Measurements from ENCODE around the gene HCLS1. TPM values are rescaled to one million over a fixed set of nuclear protein-coding genes. Genes with fewer than 3 reads are reported as not detected.
"Not testable (repeated sequence)": the region's sequence is repeated elsewhere in the genome, so short reads cannot be mapped to it uniquely, and the experiment has no call there.

Gene HCLS1, protein sequence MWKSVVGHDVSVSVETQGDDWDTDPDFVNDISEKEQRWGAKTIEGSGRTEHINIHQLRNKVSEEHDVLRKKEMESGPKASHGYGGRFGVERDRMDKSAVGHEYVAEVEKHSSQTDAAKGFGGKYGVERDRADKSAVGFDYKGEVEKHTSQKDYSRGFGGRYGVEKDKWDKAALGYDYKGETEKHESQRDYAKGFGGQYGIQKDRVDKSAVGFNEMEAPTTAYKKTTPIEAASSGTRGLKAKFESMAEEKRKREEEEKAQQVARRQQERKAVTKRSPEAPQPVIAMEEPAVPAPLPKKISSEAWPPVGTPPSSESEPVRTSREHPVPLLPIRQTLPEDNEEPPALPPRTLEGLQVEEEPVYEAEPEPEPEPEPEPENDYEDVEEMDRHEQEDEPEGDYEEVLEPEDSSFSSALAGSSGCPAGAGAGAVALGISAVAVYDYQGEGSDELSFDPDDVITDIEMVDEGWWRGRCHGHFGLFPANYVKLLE
- 11.1 TPM for total RNA-seq
- long read RNA-seq, transcript HCLS1-201 (14 exons, 2,000 nt) = major isoform, 9 of 14 reads
- long read RNA-seq, partial matches to known transcripts = 1 of 14 reads
- long read RNA-seq, other reads (novel, unspliced or antisense) = 4 of 14 reads

DNA sequence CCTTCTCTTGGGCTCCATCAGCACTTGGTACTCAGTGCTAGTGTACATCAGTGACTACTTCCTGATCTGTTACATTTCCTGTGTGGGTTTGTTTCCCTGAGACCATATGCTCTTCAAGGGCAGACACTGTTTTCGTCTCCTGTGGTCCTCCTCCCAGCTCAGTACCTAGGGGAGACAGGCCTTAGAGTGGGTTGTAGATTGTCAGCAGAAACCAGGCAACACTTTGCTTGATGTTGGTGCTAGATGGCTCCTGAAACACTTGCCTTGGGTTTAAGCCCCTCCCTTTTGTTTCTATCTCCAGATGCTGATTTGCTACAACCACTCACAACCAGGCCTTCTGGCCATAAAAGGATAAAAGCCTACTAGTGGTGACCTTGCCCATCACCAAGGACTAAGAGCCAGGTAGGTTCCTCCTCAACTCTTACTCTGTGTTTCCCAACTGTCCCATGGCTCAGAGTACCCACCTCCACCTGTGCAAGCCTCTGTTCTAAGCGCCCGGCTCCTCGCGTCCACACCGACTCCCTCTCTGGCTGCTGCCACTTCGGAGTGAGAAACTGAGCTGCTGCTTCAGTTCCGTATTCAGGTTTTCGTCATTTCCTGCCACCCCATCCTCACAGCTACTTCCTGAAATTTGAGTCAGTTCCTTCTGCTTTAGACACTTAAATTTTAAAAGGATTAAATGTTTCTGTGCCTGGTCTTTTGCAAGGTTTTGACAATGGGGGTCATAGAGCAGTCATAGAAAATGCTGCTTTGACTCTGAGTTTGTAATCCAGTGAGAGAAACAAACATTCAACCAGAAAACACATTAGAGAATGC is at the start of gene HCLS1:
HCLS1 (minus strand) TSS at position 548 of the 816 bp plus-strand sequence. CDS start 2,556 bp downstream, outside the sequence.
- peak; percentile 52 for ATAC-seq
- intact Hi-C loops (cut with micrococcal nuclease) = no loop called here

GRCh38 chr3:121710347-121710746 is 49.6 kb upstream of the HCLS1 start:
- intact Hi-C loops (cut with micrococcal nuclease) = no loop called here
- no peak for ATAC-seq
- no peak for DNase-seq

More for the DNA sequence above, at the start of gene HCLS1:
- DNase-seq = peak; percentile 42

- no peak for ATAC-seq
- intact Hi-C loops (cut with micrococcal nuclease) = no loop called here
Observed at GRCh38 chr3:121707531-121708273, 47.0 kb upstream of the HCLS1 start.

DNA sequence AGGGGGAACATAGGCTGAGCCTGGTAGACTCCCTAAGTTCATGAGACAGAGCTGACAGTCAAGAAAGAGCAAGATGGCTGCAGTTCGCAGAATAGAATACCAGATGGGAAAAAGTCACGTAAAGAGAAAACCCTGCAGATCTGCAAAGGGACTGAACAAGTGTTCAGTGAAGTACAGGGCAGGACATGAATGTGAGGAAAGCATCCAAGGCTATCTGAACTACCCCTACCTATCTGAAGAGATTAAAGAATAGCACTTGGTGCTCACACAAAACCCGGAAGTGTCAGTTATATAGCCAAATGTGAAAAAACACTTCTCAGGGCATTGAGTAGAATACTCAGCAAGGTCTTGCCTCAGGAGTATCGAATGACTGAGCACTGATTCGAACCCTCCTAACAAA is 44.8 kb upstream of the HCLS1 start:
- intact Hi-C loops (cut with micrococcal nuclease) = no loop called here
- ATAC-seq (peak; percentile 68), DNase-seq (no peak)

More at GRCh38 chr3:121707531-121708273, 47.0 kb upstream of the HCLS1 start:
- no peak for DNase-seq

- intact Hi-C loops (cut with micrococcal nuclease) = no loop called here
- no peak for DNase-seq
- no peak for ATAC-seq
Observed at GRCh38 chr3:121703973-121704372, 43.3 kb upstream of the HCLS1 start.

DNA sequence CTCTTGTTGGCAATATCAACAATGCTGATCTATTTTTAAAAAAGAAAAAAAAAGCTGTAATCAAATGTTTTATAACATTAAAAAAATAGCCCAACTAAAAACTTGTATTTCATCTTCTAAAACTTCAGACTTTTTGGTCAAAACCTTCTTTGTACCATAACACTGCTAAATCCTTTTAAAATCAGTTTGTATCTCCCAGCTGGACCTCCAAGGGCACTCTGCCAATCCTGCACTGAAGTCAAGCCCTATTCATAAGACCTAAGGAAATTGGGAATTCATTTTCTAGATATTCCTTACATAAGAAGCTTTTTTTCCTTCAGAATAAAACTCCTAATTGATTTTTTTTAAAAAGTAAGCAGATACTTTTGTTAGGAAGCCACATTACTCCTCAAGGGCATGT is 38.2 kb upstream of the HCLS1 start:
- DNase-seq = peak; percentile 53
- intact Hi-C loops (cut with micrococcal nuclease) = no loop called here
- peak; percentile 57 for ATAC-seq

- ATAC-seq = peak; percentile 79
- intact Hi-C loops (cut with micrococcal nuclease) = no loop called here
- DNase-seq = no peak
Observed at GRCh38 chr3:121698476-121698875, 37.8 kb upstream of the HCLS1 start.

GRCh38 chr3:121696186-121696585 is 35.5 kb upstream of the HCLS1 start:
- ATAC-seq = no peak
- intact Hi-C loops (cut with micrococcal nuclease) = no loop called here
- no peak for DNase-seq

GRCh38 chr3:121692010-121692699 is 31.5 kb upstream of the HCLS1 start:
- DNase-seq (no peak), ATAC-seq (peak; percentile 88)
- intact Hi-C loops (cut with micrococcal nuclease) = no loop called here

DNA sequence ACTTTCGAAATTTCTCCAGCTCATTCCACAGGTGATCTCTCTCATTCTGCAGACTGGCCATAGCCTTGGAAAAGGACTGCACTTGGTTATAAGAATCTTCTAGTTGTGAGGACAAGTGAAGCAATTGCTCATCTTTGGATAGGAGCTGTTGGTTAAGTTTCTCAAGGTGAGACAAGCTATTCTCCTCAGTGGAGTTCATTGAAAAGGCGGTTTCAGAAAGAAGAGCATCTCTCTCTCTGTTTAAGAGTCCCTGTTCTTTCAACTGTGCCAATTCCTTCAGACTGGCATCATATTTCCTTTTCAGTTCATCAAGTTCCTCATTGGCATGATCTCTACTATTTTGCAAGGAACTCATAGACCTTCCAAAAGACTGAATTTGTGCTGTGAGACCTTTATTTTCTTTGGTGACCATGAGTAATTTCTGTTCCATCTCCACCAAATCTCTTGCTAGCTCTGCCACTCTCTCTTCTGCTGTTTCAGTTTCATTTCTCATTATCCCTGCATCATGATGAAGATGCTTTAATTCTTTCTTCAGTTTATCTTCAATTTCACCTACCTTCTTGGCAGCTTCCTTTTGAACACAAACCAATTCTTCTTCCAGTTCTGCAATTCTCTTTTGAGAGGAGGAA is 30.2 kb upstream of the HCLS1 start:
- no peak for ATAC-seq
- no peak for DNase-seq
- intact Hi-C loops (cut with micrococcal nuclease) = no loop called here

GRCh38 chr3:121688747-121689146 is 28.0 kb upstream of the HCLS1 start:
- intact Hi-C loops (cut with micrococcal nuclease); DNase-seq; ATAC-seq: not testable (repeated sequence)

GRCh38 chr3:121681792-121682191 is 21.1 kb upstream of the HCLS1 start:
- DNase-seq (no peak), ATAC-seq (no peak)
- intact Hi-C loops (cut with micrococcal nuclease) = no loop called here

GRCh38 chr3:121677141-121677540 is 16.4 kb upstream of the HCLS1 start:
- intact Hi-C loops (cut with micrococcal nuclease) = no loop called here
- no peak for DNase-seq
- ATAC-seq = no peak

GRCh38 chr3:121670676-121671075 is 10.0 kb upstream of the HCLS1 start:
- peak; percentile 66 for ATAC-seq
- intact Hi-C loops (cut with micrococcal nuclease) = no loop called here
- DNase-seq = no peak

GRCh38 chr3:121667333-121667732 is 6.6 kb upstream of the HCLS1 start:
- DNase-seq (no peak), ATAC-seq (no peak)
- intact Hi-C loops (cut with micrococcal nuclease) = no loop called here

DNA sequence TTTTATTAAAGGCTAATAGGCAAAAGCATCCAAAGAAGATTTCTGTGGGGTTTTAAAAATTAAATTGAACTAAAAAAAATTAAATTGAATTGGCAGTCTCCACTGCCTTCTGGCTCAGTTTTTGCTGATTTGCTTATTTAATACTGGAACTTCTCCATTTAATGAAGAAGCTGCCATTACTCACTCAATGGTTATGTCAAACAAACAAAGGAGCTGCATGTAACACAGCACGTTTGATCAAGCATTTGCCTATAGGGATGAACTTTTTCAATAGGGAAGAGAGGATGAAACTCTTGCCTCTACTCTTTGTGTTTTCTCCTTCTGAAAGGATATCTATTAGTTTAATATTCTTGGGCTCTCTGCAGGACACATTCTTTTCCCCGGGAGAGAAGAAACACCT is 4.8 kb upstream of the HCLS1 start:
- DNase-seq (no peak), ATAC-seq (no peak)
- intact Hi-C loops (cut with micrococcal nuclease) = no loop called here

DNA sequence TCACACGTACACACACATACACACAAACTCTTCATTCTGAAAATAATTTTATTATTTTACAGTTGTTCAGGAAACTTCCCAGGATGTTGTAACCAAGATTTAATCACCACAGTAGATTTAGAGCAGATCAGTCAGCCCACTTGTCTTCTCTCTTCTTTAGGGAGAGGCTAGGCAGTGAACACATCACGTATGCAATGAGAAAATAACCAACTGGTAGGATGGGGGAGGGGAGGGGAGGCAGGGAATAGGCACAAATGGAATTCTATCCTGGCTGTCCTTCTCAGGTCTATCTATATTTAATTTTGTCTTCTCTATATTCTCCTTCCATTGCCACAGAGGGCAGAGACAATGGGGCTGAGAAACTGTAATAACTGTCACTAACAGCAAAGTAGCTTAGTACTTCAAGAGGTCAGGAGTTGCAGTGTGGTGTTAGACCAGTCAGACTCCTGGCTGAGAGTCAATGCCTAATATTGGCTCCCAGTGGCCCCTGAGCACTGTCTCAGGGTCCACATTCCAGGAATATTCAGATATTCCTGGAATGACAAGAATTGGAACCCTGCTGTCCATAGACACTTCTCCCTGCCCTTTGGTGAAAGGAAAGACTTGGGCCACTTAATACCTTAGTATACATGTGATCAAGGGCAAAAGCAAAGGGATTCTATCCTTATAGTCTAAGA is 2.6 kb upstream of the HCLS1 start:
- ATAC-seq = peak; percentile 66
- intact Hi-C loops (cut with micrococcal nuclease) = no loop called here
- no peak for DNase-seq

DNA sequence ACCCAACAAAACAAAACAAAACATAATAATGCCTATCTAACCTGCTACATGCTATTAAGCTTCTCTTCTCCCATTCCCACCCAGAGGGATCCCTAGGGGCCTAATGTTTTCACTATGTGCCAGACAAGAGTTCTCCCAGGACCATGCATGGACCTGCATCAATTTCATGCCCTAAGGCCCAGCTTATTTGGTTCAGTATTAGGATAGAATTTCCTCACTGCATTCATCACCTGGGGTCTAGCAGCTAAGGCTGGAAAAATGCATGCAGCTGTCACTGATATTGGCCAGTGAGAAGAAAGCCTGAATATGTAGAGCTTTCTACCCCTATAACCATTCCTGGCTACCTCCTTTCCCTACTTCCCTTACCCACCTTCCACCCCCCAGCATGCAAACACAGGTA is 2.0 kb upstream of the HCLS1 start:
- DNase-seq = no peak
- intact Hi-C loops (cut with micrococcal nuclease) = no loop called here
- ATAC-seq = no peak

Measured in left ventricle myocardium superior (tissue), 1 donor.